HG02852 (cell line): Measurements from ENCODE around the gene LANCL2.
A peak's percentile ranks its signal among the peaks of the same experiment; 100 is the strongest.
"Not testable (repeated sequence)": the region's sequence is repeated elsewhere in the genome, so short reads cannot be mapped to it uniquely, and the experiment has no call there.

Experiments
- ATAC-seq: cut with Tn5 transposase; IDR thresholded peaks from one replicate; pipeline ENCODE4 v1.9.1; 2021; ENCODE audit warnings: mild to moderate bottlenecking, moderate library complexity; ENCODE audit not compliant: unreplicated experiment

Gene LANCL2

DNA sequence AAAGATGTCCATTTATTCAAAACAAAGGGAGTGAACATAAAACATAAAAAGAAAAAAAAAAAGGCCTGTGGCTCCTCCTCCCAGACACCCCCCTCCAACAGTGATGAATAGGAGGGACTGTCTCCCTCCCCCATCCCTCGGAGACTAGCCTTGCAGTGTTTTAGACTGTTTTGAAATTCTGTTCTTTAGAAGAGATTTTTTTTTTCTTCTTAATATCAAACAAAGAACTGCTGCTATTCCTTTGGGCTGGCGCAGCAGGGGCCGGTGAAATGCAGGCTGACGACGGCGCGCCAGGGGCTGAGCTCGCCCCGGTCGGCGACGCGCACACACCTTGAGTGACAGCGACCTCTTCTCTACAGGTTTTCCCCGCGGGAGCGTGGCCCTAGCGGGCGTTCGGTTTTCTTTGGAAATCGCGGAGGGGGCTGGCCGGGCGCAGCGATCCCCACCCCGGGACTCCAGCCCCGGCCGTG is at the start of gene LANCL2:
Gene LANCL2 (plus strand): TSS at position 133 of the 470 bp plus-strand sequence. CDS start 689 bp downstream, outside the sequence.
- peak; percentile 33 for ATAC-seq

- ATAC-seq = no peak
Measured at GRCh38 chr7:55325371-55325792, 39.8 kb upstream of the LANCL2 start.

GRCh38 chr7:55326081-55326835 is 38.9 kb upstream of the LANCL2 start:
- ATAC-seq = no peak

- ATAC-seq = no peak
Measured at GRCh38 chr7:55326945-55327626, 38.1 kb upstream of the LANCL2 start.

- no peak for ATAC-seq
Measured at GRCh38 chr7:55335151-55335550, 30.0 kb upstream of the LANCL2 start.

GRCh38 chr7:55335786-55336185 is 29.4 kb upstream of the LANCL2 start:
- ATAC-seq = no peak

- no peak for ATAC-seq
Measured at GRCh38 chr7:55336540-55336939, 28.6 kb upstream of the LANCL2 start.

DNA sequence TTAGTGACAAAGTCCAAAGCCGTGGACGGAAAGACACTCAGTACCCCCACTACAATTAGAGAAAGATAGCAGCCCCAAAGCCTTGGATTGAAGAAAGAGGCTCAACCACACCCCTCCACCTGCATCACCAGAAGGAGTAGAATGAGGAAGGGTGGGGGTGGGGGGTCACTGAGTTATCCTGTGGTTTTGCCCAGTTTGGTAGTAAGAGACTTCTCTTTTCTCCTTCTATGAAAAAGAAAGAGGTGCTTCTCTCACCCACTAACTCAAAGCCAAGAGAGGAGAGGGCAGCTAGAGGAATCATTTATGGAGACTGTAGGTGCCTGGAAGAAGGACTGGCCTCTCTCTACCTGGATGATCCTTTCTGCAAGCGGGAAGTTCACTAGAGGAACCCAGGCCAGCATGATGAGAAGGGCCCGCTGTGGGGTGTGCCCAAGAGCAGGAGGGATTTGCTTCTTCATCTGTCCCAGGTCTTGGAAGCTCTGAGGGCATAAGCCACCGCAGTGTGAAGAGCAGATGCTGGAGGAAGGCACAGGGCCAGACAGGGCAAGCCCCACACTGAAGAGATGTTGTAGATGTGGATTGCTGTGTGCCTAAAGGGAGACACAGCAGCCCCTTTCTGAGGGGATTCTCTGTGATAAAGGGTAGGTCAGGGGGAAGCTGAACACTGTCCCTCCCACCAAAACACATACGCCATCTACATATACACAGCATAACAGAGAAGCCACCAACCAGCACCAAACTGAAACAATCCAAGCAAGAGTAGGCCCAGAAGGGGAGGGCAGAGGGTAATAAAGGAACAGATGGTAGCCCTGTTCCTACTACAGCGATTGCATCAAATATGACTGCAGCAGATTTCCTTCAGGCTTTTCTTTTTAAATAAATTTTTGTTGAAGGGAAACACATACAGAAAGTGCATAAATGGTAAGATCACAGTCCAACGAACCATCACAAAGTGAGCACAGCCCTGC is 25.8 kb upstream of the LANCL2 start:
- ATAC-seq = no peak

DNA sequence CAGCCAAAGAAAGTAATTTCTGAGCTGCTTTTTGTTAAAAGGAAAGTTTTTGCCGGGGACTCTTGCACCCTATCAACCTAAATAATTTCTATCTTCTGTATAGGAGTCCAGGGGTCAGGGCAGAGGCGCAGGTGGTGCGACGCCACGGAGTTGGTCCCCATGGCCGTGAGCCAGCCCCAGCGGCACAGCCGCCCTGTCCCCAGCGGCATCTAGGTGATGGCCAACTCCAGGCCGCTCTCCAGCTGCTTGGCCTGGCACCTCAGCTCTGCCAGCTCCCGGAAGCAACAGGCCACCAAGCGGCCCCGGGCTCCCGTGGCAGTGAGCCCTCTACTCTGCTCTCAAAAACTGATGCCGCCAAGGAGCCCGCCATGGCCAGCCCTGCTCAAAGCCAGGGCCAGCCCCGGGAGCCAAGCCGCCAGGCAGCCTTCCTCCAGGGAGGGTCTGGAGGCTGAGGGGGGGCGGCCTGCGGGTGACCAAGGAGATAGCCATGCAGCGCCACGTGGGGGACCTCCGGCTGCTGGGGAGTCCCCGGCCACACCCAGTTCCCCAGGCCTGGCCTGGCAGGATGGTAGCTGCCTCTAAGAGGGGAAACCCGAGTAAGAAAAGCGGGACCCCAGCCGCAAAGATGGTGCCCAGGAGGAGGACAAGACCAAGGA is 22.8 kb upstream of the LANCL2 start:
- ATAC-seq = no peak

DNA sequence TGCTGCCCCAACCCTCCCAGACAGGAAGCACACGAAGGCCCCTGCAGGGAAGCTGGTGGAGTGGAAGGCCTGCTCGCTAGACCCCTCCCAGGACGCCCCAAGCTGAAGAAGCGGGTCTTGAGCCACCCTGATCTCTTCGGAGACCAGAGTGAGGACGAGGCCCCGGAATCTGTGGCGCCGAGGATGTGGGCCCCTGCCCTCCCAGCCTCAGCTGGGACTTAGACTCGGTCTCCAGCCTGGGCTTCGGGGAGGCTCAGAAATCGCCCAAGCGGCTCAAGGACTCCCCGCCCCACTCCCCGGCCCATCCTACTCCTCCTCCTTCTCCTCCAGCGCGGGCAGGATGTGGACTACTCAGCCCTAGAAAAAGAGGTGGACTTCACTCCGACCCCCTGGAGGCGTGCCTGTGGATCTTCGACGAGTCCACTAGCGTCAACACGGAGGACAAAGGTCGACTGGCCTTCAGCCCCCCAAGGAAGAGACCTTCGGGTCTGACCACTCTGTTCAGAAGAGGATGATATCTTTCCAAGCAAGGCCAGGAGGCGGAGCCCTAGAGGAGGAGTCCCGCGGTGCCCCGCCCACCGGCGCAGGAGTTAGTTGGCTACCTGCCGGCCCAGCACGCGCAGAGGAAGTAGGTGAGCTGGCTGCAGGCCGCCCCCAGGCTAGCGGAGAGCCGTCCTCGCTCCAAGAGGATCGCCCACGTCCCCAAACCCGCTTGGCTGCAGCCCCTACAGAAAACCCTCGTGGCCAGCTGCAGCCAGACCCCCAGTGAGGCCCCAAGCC is 21.9 kb upstream of the LANCL2 start:
- ATAC-seq = no peak

GRCh38 chr7:55343860-55344606 is 21.1 kb upstream of the LANCL2 start:
- ATAC-seq = no peak

GRCh38 chr7:55344840-55345239 is 20.3 kb upstream of the LANCL2 start:
- ATAC-seq = no peak

DNA sequence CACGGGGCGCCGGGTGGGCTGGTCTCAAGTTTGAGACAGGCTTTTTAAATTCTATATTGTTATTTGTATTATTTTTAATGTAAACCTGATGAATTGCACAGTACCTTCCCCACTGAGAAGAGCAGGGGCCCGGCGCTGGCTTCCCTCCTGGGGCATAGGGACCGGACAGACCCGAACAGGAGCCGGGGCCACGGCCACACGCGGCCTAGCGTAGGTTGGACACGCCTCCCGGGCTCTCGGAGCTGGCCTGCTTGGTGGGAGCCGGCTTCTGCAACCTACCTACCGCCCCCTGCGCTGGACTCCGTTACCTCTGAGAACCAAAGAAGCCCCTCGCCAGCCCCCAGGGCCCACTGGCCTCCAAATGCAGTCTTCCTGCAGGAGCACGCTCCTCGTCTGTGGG is 19.8 kb upstream of the LANCL2 start:
- ATAC-seq = no peak

DNA sequence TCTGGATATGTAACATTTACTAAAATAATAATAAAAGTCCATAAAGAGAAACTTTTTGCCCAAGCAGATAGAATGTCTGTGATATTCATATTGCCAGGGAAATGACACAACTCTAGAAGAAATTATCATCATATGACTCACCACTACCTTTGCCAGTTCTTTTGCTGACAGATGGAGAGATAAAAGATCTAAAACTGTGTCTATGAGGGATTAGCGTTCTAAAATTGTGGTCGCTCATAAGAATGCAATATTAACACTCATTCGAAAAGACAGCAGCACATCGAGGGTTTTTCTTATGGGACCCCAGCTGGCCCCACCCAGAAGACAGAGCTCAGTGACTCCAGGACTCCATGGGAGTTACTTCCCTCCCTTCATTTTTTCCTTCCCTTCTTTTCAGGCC is 16.6 kb upstream of the LANCL2 start:
- peak; percentile 44 for ATAC-seq

GRCh38 chr7:55349121-55349520 is 16.0 kb upstream of the LANCL2 start:
- no peak for ATAC-seq

DNA sequence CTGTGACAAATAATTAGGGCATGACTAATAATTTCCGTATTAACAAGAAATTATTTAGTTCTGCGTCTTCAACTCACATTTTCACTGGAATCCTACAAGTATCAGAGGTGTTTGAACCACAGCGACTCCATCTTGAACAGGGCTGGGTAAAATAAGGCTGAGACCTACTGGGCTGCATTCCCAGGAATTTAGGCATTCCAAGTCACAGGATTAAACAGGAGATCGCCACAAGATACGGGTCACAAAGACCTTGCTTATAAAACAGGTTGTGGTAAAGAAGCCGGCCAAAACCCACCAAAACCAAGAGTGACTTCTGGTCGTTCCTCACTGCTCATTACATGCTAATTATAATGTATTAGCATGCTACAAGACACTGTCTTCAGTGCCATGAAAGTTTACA is 14.9 kb upstream of the LANCL2 start:
- no peak for ATAC-seq

DNA sequence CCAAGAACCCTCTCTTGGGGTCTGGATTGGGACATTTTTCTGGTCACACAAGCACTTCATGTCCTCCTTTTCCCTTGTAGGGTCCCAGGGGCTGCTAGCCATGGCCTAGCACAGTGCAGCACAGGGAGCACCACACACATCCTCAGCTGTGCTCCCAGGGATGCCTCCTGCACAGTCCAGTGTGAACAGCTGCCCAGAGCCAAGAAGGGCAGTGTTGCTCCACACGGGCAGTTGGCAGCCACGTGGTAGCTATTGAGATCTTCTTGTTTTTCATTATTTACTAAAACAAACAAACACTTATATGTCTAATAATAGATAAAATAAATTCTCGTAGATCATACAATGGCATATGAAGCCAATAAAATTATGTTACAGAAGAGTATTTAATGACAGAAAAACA is 13.9 kb upstream of the LANCL2 start:
- ATAC-seq = no peak

GRCh38 chr7:55352947-55353273 is 12.2 kb upstream of the LANCL2 start:
- not testable (repeated sequence) for ATAC-seq

- no peak for ATAC-seq
Measured at GRCh38 chr7:55360486-55360885, 4.7 kb upstream of the LANCL2 start.
